ENCODE results near the gene SPACA4.

The SPACA4 gene

DNA sequence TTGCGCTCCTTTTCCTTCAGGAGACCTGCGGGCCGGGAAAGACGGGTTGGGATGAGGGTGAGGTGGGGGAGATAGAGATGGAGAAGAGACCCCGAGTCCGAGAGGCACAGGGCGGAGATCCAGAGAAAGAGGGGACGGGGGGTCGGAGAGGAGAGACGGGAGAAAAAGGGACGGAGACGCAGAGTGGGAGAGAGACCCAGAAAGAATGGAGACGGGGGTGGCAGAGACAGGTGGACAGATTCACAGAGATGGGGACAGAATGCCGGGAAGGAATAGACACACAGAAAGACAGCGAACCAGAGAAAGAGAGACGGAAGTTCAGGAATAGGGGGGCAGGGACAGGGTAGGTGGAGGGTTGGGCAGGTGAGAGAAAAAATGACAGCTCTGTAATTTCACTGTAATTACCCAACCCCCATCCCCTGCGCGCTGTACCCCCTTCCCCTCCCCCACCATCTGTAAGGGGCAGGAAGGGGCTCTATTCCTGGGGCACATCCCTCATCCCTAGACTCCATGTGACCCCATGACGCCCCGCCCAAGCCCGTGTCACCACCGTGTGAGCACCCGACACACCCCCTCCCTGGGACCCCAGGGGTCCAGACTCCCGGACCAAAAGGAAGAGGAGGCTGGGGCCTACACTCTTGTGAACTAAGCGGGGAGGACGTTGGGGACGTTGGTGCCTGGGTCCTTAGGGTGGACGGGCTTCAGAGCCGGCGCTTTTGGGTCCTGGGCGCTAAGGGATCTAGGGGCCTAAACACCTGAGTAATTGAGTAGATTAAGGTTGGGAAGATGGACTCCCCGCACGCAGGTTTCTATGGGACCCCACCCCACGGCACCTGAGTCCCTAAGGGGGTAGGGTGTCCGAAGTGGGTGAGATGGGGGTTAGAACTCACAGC lies 29.7 kb downstream of the SPACA4 start:
- DNase-seq: no peak

DNA sequence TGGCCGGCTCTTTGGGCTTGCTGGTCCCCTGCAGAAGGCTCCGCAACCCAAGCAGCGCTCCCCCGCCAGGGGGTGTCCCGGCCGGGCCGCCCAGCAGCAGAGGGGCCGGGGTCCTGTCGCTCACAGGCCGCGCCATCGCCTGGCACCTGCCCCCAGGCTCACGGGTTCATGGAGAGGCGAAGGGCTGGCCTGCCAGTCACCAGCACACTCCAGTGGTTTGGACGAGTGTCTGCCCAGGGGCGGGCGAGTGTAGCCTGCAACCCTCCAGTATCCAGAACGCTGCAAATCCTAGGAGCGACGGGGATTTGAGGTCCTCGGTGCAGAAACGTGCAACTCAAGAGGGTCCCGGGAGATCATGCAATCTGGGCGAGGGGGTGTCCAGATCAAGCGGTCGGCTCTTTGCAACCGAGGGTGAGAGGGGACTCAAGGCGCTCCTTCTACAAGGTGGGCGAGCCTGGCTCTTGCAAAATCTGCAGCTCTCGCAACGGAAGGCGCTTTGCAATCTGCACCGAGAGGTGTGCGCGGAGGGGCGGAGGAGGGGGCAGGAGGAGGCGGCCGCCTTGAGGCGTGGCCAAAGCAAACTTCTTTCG lies 30.4 kb downstream of the SPACA4 start, which contains the start of gene DBP:
Gene DBP, minus strand, starts transcription at position 521 of the 590 bp plus-strand sequence. Its CDS starts 385 bp downstream, at position 136.
- DNase-seq: no peak

DNA sequence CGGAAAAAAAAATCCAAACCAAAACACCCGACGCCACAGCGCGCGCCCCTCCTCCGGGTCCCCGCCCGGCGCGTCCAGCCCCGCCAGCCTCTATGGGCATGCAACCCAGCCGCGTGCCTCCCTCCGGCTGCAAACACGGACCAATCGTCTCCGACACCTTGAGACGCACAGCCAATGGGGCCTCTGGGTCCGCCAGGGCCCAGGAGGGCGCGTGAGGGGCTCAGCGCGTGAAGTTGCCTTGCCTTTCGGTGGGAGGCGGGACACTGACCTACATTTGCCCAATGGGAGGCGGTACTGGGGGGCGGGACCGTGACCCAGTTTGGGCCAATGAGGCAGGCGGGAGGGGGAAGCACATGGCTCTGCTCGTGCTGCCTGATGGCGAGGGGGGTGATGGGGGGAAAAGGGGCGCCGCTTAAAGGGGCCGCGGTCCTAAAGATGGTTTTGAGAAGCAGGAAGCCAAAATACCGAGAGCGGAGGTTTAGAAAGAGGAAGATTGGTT lies 31.0 kb downstream of the SPACA4 start:
- DNase-seq: peak; percentile 100

DNA sequence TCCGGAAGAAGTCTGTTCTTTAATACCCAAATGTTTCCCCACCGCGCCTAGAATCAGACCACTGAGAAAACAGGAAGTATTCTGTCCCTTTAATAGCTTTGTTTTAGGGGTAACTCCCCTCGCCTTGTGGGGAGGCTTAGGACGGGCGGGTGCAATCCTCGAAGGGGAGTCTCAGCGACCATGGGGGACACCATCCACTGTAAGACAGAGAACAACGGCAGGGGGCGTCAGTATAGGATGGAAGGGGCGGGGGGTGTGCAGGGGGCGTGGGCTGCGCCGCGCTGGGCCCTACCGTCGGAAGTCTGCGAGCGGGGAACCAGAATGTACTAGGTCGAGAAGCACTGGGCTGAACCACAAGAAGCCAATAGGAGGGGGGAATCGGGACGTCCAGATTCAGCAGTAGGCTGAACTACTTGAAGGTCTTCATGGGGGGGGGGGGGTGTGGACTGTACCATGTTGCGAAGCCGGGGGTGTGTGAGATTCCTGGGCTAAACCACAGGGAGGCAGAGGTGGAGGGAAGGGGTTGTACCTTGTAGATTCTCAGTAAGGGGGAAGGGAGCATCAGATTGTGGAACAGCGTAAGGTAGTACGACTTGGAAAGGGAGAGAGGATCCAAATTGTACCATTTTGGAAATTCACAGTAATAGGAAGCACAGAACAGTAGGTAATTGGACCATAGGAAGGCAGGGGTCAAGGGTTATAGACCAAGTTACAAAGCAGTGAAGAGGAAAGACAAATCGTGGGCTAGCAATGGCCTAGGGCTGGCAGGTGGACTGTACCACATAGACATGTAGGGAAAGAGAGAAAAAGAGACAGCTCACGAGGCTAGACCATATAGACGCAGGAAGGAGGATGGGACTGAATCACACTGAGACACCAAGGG lies 31.6 kb downstream of the SPACA4 start:
- DNase-seq: peak; percentile 93

DNA sequence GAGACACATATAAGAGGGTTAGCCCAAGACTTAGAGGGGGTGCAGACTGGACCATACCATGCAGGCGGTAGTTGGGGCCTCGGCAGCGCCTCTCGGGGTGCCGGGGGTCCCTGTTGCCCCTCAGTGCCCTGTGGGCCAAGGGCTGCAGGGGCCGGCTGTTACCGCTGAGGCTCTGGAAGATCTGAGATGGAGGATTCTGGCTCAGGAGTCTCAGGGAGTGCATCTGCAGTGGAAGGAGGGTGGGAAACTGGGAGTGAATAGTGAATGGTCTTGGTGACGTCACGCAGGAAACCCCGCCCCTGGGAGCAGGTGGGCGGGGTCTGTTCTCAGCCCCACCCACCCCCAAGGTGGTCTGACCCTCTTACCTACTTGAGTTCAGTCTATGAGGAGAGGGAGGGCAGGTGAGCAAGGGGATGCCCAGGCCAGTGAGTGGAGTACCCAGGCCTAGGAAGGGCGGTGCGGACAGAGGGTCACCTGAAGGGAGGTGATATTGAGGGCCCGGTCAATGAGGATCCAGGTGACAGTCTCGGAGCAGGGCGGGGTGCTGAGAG lies 32.4 kb downstream of the SPACA4 start:
- no peak for DNase-seq

DNA sequence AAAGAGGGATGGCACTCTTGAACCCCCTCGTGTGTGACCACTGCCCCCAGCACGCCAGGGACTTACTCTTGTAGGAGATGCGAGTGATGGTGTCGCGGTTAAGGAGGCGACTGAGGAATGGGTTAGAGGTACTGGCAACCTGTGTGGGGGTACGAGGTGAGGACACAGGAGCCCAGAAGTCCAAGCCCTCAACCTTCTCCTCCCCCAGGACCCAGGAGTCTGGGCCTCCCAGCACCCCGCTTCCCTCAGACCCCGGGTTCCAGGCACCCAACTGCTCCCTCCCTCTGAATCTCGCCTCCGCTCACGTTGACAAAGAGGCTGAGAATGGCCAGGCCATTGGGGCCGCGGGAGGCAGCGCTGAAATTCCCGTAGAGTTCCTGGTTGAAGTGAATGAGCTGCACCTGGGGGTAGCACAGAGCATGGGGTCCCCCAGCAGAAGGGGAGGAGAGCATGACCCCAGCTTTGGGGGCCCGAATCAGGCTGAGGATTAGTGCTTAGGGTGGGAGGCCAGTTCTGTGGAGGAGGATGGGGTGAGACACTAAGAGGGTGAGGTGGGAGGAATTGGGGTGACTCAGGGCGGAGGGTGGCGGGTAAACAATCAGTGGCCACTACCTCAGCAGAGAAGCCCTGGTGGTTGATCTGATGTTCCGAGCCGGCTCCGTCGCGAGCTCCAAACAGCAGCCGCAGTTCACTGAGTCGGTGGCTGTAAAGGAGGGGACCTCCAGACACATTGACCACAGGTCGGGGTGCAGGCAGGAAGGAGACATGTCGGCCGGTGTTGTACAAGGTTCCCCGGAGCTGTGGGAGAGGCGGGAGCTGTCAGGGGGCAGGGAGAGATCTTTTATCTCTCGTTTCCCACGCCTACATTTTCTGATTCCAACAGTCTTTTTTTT lies 33.2 kb downstream of the SPACA4 start:
- DNase-seq: peak; percentile 57

DNA sequence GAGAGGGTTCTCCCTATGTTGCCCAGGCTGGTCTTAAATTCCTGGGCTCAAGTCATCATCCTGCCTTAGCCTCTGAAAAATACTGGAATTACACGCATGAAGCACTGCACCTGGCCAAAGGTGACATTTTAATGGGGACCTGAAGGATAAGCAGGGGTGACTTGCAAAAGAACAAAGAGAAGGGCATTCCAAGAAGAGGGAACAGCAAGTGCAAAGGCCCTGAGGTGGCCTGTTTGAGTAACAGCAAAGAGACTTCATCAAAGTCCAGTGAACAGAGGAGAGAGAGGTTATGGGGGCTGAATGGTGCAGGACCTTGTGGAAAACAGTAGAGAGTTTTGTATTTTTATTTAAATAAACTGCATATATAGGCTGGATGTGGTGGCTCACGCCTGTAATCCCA lies 35.3 kb downstream of the SPACA4 start:
- DNase-seq: no peak

DNA sequence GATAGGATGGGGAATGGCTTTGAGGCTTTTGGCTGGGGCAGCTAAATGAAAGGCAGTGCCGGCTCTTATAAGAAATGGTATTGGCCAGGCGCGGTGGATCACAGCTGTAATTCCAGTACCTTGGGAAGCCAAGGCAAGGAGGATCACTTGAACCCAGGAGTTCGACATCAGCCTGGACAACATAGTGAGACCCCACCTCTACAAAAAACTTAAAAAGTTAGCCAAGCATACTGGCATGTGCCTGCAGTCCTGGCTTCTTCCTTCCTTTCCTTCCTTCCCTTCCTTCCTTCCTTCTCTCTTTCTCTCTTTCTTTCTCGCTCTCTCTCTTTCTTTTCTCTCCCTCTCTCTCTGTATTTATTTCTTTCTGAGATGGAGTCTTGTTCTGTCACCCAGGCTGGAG lies 36.3 kb downstream of the SPACA4 start:
- DNase-seq: no peak

DNA sequence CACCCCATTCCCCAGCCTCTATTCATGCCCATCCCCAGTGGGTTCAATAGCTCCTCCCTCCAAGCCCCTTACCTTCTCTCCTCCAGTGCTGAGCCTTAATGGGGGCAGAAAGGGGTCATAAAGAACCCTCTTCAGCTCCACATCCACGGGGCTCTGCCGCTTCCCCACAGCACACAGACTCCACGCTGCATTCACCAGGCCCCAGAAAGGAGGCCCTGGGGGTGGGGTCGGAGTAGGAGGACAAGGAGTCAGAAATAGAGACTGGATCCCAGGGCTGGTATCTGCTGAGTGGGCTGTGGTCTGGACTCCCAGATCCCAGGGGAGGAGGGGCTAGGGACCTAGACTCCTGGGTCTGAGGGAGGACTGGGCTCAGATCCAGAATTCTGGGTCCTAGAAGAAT lies 37.8 kb downstream of the SPACA4 start:
- DNase-seq: no peak

DNA sequence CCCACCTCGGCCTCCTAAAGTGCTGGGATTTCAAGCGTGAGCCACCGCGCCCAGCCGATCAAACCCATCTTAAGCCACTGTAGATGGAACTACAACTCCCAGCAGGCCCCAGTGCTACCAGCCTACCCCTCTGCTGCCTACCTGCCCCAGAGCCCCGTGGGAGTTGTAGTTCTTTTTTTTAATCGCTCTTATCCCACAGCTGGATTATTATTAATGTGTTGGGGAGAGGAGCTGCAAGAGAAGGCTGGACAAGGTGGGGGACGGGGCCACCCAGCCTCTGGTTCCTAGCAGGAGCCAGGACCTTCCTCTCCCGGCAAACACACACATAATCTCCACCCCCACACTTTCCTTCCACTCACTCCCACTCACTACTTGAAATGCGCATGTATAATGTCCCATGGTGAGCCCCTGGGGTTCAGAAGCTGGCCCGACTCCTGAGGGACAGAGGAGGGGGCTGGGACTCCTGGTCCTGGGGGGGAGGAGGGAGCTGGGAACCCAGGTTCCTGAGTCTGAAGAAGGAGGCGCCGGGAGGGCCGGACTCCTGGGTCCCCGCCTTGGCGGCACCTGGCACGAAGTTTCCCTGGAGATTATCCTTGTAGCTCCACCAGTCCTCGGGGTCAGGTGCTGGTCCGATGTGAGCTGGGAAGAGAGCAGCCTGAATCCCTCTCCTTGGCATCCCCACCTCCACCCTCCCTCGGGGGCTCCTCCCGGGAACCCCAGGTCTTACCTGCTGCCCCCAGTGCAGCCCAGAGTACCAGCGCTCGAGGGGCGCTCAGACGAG lies 38.5 kb downstream of the SPACA4 start:
- peak; percentile 83 for DNase-seq

DNA sequence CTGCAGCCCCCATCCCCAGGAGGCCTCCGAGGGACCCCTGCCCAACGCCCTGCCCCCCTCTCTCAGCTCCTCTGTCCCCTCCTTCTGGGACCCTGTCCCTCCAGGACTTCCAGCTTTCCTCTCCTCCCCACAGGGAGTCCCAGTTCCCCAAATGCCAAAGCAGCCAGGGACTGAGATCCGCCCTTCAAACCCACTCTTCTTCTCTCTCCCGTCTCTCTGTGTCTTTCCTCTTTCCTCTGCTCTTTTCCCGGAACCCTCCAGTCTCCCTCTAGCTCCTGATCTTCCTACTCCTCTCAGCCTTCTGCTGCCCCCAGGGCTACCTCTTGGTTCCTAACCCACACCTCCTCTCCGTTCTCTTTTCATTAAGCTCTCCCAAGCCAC lies 39.1 kb downstream of the SPACA4 start:
- DNase-seq: no peak

DNA sequence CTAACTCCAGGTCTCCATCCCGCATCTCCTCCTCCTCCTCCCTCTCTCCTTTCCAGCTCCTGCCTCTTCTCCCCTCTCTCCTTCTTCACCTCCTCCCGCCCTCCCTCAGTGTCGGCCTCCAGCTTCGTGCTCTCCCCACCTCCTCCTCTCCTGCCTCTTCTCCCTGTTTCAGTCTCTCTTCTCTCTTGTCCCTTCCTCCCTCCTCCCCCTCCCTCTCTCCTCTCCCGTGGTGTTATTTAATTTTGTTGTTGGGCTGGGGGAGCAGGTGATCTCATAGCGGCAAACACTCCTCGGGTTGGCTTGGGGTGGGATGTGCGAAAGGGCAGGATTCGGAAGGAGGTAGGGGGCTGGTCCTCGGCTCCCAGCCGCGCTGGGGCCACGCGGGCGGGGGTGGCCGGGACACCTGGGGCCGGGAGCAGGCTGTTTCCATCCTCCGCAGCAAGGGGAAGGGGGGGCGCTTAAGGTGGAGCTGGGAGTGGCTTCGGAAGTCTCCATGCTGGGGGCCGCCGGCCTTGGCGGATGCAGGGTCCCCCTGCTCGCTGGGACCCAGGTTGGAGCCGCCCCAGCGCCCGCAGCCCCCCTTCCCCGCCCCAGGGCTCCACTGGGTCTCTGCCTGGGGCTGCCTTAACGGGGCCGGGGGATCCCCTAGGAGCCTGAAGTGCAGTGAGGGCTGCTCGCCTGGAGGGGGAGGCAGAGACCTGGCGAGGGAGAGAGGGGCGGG lies 39.6 kb downstream of the SPACA4 start, which contains the start of gene CA11:
Gene CA11, minus strand, starts transcription at position 187 of the 721 bp plus-strand sequence. CDS start 555 bp downstream, outside the sequence.
- DNase-seq: peak; percentile 95

DNA sequence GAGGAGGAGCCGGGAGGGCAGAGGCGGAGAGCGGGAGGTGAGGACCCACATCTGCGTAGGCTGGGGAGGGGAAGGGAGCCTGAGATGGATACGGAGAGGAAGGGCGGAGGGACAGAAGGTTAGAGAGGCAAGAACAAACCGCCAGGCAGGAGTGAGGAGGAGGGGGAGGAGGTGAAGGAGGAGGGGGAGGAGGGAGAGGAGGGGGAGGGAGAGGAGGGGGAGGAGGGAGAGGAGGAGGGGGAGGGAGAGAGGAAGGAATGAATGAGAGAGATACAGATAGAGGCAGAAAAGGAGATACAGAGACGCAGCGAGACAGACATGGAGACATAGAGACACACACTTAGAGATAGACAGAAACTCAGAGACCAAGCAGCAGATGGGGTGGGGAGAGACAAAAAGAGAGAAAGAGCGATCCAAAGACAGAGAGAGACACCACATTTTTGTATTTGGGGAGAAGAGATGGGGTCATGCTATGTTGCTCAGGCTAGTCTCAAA lies 40.2 kb downstream of the SPACA4 start:
- DNase-seq: no peak

DNA sequence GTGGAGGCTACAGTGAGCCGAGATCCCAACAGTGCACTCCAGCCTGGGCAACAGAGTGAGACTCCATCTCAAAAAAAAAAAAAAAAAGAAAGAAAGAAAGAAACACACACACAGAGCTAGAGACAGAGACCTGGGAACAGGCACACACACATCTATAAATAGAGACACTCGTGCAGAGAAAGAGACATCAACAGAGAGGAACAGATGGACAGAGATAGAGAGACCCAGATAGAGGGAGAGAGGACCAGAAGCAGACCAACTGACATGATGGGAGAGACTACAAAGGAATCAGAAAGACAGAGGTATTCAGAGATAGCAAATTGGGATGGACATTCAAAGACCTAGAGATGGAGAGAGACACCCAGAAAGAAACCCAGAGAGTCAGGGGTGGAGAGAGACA lies 41.6 kb downstream of the SPACA4 start:
- DNase-seq: no peak

DNA sequence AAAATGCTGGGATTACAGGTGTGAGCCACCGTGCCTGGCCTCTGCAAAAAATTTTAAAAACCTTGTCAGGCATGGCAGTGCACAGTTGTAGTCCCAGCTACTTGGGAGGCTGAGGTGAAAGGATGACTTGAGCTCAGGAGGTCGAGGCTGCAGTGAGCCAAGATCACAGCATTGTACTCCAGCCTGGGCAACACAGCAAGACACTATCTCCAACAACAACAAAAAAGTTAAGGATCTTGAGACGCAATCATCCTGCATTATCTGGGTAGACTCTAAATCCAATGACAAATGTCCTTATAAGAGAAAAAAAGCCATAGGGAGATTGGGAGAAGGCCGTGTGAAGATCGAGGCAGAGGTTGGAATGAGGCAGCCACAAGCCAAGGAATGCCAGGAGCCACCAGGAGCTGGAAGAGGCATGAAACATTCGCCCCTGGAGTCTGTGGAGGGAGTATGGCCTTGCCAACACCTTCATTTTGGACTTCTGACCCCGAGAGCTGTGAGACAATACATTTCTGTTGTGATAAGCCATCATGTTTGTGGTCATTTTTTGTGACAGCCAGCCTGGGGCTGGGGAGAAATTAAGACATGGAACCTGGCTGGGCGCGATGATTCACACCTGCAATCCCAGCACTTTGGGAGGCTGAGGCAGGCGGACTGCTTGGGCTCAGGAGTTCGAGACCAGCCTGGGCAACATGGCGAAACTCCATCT lies 44.6 kb downstream of the SPACA4 start:
- DNase-seq: no peak

DNA sequence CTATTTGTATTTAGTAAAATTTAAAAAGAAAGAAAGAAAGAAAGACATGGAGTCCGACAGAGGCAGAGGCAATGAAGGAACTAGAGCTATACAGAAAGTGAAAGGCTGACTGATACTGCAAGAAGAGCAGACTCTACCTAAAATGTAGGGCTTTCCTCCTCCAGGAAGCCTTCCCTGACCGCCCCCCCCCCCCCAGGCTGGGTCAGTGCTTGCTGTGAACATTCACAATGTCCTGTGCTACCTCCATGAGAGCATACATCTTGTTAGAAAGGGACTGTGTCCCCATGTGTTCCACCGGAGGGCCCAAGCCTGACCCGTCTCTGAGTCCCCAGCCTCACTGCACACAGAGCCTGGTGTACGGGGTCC lies 45.1 kb downstream of the SPACA4 start:
- DNase-seq: no peak

DNA sequence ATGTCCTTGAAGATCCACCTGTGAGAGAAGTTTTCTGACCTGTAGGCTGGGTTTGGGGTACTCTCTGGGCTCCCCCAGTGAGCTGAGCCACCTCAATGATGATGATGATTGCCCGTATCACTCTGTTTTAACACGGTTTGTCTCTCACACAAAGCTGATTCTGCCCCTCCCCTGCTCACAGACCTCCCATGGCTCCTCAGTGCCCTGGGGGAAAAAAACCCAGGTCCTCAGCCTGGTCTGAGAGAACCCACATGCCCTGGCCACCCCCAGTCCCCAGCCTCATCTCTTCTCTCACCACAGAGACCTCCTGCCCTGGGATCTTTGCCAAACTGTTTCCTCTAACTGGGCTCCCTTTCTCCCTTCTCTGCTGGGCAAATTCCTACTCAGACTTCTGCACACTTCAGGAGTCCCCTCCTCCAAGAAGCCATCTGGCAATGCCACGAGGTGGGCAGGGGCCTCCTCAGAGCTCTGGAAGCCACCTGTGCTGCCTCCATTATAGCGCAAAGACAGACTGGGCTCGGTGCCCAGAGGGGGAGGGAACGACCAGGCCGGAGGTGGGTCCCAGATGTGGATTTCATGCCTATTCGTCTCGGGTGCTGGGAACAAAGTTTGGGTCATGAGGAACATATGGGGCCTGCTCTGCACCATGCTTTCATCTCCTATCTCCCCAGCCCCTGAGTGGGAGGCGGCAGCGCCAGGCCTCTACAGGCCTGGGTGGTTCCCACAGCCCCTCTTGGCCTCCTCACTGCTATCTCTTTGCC lies 47.9 kb downstream of the SPACA4 start:
- no peak for DNase-seq

DNA sequence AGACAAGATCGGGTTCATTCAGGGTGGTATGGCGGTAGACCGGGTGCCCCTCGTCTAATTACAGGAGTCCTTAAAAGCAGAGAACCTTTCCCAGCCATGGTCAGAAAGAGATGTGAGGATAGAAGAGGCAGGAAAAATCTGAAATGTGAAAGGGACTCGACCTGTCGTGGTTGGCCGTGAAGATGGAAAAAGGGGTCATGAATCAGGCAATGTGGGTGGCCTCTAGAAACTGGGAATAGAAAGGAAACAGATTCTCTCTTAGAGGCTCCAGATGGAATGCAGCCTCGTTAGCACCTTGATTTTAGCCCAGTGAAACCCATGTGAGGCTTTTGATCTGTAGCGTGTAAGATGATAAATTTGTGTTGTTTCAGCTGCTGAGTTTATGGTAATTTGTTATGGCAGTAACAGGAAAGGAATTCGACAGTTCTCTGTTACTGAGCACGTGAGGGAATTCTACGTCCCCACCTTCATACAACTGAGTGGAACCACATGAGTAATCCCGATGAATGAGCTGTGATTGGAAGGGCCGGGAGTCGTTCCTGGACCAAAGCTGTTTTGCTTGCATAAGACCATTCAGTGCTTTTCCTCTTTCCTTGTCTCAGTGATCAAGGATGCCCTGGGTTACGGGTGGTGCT lies 50.4 kb downstream of the SPACA4 start:
- no peak for DNase-seq
